K562 (cell line): ENCODE results near the gene PIK3CD. TPM values are rescaled to one million over a fixed set of nuclear protein-coding genes. Genes with fewer than 3 reads are reported as not detected.
A peak's percentile ranks its signal among the peaks of the same experiment; 100 is the strongest.

Source experiments
- BRF1 ChIP-seq: IDR thresholded peaks from 3 replicates; pipeline ENCODE4 v1.6.1; 2011; ENCODE audit warnings: borderline replicate concordance, mild to moderate bottlenecking; ENCODE audit not compliant: insufficient read length; ENCODE audit errors: extremely low read depth
- CBFA2T2 ChIP-seq: fragments of 450-650 bp; conservative IDR thresholded peaks from 2 replicates; pipeline ENCODE4 v1.6.1; 2017; ENCODE audit warnings: mild to moderate bottlenecking
- CCNT2 ChIP-seq: IDR thresholded peaks from 2 replicates; pipeline ENCODE4 v1.6.1; 2011; ENCODE audit warnings: borderline replicate concordance, low read depth, mild to moderate bottlenecking, moderate library complexity, mixed read lengths, low read length; ENCODE audit not compliant: insufficient read length; ENCODE audit errors: extremely low read depth
- CHD4 ChIP-seq: fragments of 200-600 bp; sonication (generic); IDR thresholded peaks from 3 replicates; pipeline ENCODE4 v1.6.1; 2012; ENCODE audit warnings: low read depth, mild to moderate bottlenecking, mixed read lengths, low read length, inconsistent platforms; ENCODE audit not compliant: insufficient read depth, insufficient replicate concordance, poor library complexity, severe bottlenecking
- FIP1L1 ChIP-seq: fragments of 200-400 bp; formaldehyde crosslinking; IDR thresholded peaks from 2 replicates; pipeline ENCODE4 v1.6.1; 2018; ENCODE audit warnings: mild to moderate bottlenecking, low read depth, low read length; ENCODE audit not compliant: poor library complexity, severe bottlenecking
- GTF2E2 ChIP-seq: fragments of 200-800 bp; sonication (Bioruptor generic); IDR thresholded peaks from 2 replicates; pipeline ENCODE4 v1.6.1; 2016; ENCODE audit warnings: missing genetic modification characterization, missing compliant biosample characterization
- HDAC1 ChIP-seq, 2 experiments: fragments of 450-650 bp; IDR thresholded peaks; 2 replicates each; pipeline ENCODE4 v1.6.1; 2016 to 2017; ENCODE audit warnings: inconsistent platforms in 1 of 2, mild to moderate bottlenecking in 1 of 2, moderate library complexity in 1 of 2
- HDAC2 ChIP-seq: fragments of 450-650 bp; IDR thresholded peaks from 2 replicates; pipeline ENCODE4 v1.6.1; 2016; ENCODE audit warnings: mild to moderate bottlenecking
- KDM1A ChIP-seq, 2 experiments: fragments of 450-650 bp; IDR thresholded peaks; 2 replicates each; pipeline ENCODE4 v1.6.1; 2016; ENCODE audit warnings: mild to moderate bottlenecking in 2 of 2
- KLF13 ChIP-seq: fragments of 450-650 bp; IDR thresholded peaks from 2 replicates; pipeline ENCODE4 v1.6.1; 2016; ENCODE audit warnings: missing genetic modification characterization, low read depth, mild to moderate bottlenecking, missing compliant biosample characterization, moderate library complexity, borderline replicate concordance
- MAFK ChIP-seq: IDR thresholded peaks from 2 replicates; pipeline ENCODE4 v1.6.1; 2011; ENCODE audit warnings: low read length, improper control_type of control experiment
- NR2F6 ChIP-seq: fragments of 450-650 bp; formaldehyde crosslinking; IDR thresholded peaks from 2 replicates; pipeline ENCODE4 v1.4.0; 2020; ENCODE audit warnings: mild to moderate bottlenecking
- RBBP5 ChIP-seq: fragments of 200-600 bp; sonication (generic); IDR thresholded peaks from 2 replicates; pipeline ENCODE4 v1.6.1; 2012; ENCODE audit warnings: borderline replicate concordance, mild to moderate bottlenecking, low read length, control low read depth, inconsistent platforms; ENCODE audit not compliant: insufficient read depth, poor library complexity, severe bottlenecking
- RBM22 ChIP-seq: fragments of 200-400 bp; formaldehyde crosslinking; IDR thresholded peaks from 2 replicates; pipeline ENCODE4 v1.6.1; 2018; ENCODE audit warnings: low read length, low read depth; ENCODE audit not compliant: poor library complexity, severe bottlenecking
- RHOXF2B ChIP-seq: fragments of 250-450 bp; sonication (Bioruptor Pico); conservative IDR thresholded peaks from 2 replicates; pipeline ENCODE4 v1.5.1; 2021
- SMAD2 ChIP-seq: fragments of 150-350 bp; IDR thresholded peaks from 2 replicates; pipeline ENCODE4 v1.6.1; 2014; ENCODE audit warnings: low read depth, mild to moderate bottlenecking, low read length
- SRSF9 ChIP-seq: fragments of 200-400 bp; formaldehyde crosslinking; IDR thresholded peaks from 2 replicates; pipeline ENCODE4 v1.6.1; 2017; ENCODE audit warnings: low read depth, low read length, borderline replicate concordance
- ZNF24 ChIP-seq: fragments of 450-650 bp; IDR thresholded peaks from 2 replicates; pipeline ENCODE4 v1.6.1; 2016
- ZNF347 ChIP-seq: fragments of 450-650 bp; formaldehyde crosslinking; IDR thresholded peaks from 2 replicates; pipeline ENCODE4 v1.4.0; 2020; ENCODE audit warnings: low read depth, mild to moderate bottlenecking, moderate library complexity
- polyA plus RNA-seq, 8 experiments: library from polyadenylated mRNA; depleted of rRNA in 4 of 8; stranded (reverse) in 5 of 8; unstranded in 3 of 8; fragments of >200 nt; fragmentation: Nextera tagmentation in 2 of 8; fragmentation: Illumina TruSeq in 1 of 8; extraction: Ambion mirVana in 2 of 8; extraction: Trizol in 1 of 8; gene quantifications; 2 replicates each; pipeline versions ENCODE4 v1.2.1 to v1.2.3, GENCODE V29; 2011 to 2014; ENCODE audit warnings: inconsistent platforms in 1 of 8, missing spikeins in 1 of 8
- total RNA-seq, 7 experiments: library from RNA; depleted of rRNA in 6 of 7; stranded (reverse); fragments of >200 nt in 6 of 7; fragmentation: Illumina TruSeq in 2 of 7; extraction: Trizol in 2 of 7; gene quantifications; 2 replicates each; pipeline versions ENCODE4 v1.2.1 to v1.2.3, GENCODE V29; 2011 to 2021; ENCODE audit warnings: low replicate concordance in 1 of 7
- TF ChIP-seq, protein P1 (sequence below): IDR thresholded peaks from 2 replicates; pipeline ENCODE4 v1.6.1; 2011; ENCODE audit warnings: borderline replicate concordance, low read depth, mild to moderate bottlenecking, moderate library complexity, low read length; ENCODE audit not compliant: insufficient read depth, poor library complexity, severe bottlenecking
- TF ChIP-seq, protein P2 (sequence below): fragments of 250-450 bp; sonication (Bioruptor Pico); IDR thresholded peaks from 2 replicates; pipeline ENCODE4 v1.4.0; 2020; ENCODE audit warnings: mild to moderate bottlenecking
- TF ChIP-seq, protein P3 (sequence below), 2 experiments: IDR thresholded peaks in 1 of 2; conservative IDR thresholded peaks in 1 of 2; 2 replicates each; pipeline ENCODE4 v1.6.1; 2016; ENCODE audit warnings: low read depth in 2 of 2, mild to moderate bottlenecking in 1 of 2, missing compliant biosample characterization in 1 of 2, missing genetic modification characterization in 1 of 2, moderate library complexity in 1 of 2

PIK3CD gene
- total and polyA plus RNA-seq, 9 of the 15 experiments (the other 6 are each of a cell fraction or from before 2014, with no cell fraction given): 1.8 to 20.8 (median 7.2) TPM

DNA sequence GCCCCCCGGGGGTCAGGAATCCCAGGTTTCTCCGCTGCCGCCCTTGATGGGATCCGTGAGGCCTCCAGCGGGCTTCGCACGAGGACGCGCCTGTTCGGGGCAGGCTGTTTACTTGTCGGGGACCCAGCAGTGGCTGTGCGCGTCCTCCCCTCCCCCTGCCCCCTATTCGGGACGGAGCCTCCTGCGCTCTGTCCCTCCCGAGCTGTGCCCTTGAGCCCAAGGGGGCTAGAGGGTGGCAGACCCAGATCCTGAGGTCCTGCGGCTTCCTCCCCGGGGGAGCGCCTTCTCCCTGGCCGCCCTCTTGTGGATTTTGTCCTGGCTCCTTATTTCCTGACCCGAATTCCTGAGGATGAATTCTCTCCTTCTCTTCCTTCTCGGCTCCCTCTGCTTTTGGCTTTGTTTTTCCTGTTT lies 38.4 kb downstream of the PIK3CD start (continued):
- TF ChIP-seq FIP1L1: no peak
- no peak for TF ChIP-seq KDM1A (IDR thresholded peaks at IDR 0.05)
- peak; percentile 33 for TF ChIP-seq RBBP5
- TF ChIP-seq, protein P1, sequence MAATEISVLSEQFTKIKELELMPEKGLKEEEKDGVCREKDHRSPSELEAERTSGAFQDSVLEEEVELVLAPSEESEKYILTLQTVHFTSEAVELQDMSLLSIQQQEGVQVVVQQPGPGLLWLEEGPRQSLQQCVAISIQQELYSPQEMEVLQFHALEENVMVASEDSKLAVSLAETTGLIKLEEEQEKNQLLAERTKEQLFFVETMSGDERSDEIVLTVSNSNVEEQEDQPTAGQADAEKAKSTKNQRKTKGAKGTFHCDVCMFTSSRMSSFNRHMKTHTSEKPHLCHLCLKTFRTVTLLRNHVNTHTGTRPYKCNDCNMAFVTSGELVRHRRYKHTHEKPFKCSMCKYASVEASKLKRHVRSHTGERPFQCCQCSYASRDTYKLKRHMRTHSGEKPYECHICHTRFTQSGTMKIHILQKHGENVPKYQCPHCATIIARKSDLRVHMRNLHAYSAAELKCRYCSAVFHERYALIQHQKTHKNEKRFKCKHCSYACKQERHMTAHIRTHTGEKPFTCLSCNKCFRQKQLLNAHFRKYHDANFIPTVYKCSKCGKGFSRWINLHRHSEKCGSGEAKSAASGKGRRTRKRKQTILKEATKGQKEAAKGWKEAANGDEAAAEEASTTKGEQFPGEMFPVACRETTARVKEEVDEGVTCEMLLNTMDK: peak; percentile 45
- TF ChIP-seq CBFA2T2: no peak
- TF ChIP-seq HDAC2: peak; percentile 30; the same call in 1 of the 2 replicates
- TF ChIP-seq CHD4: no peak
- no peak for TF ChIP-seq RBM22
- TF ChIP-seq ZNF347 (CRISPR knock-in tag): no peak
- no peak for TF ChIP-seq GTF2E2 (tag)
- TF ChIP-seq RHOXF2B (CRISPR knock-in tag): no peak
- TF ChIP-seq ZNF24: no peak
- TF ChIP-seq KLF13: no peak
- no peak for TF ChIP-seq NR2F6 (CRISPR knock-in tag)
- no peak for TF ChIP-seq SRSF9
- TF ChIP-seq CCNT2: no peak
- TF ChIP-seq, protein P2, sequence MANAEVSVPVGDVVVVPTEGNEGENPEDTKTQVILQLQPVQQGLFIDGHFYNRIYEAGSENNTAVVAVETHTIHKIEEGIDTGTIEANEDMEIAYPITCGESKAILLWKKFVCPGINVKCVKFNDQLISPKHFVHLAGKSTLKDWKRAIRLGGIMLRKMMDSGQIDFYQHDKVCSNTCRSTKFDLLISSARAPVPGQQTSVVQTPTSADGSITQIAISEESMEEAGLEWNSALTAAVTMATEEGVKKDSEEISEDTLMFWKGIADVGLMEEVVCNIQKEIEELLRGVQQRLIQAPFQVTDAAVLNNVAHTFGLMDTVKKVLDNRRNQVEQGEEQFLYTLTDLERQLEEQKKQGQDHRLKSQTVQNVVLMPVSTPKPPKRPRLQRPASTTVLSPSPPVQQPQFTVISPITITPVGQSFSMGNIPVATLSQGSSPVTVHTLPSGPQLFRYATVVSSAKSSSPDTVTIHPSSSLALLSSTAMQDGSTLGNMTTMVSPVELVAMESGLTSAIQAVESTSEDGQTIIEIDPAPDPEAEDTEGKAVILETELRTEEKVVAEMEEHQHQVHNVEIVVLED (CRISPR knock-in tag): no peak
- TF ChIP-seq, protein P3, sequence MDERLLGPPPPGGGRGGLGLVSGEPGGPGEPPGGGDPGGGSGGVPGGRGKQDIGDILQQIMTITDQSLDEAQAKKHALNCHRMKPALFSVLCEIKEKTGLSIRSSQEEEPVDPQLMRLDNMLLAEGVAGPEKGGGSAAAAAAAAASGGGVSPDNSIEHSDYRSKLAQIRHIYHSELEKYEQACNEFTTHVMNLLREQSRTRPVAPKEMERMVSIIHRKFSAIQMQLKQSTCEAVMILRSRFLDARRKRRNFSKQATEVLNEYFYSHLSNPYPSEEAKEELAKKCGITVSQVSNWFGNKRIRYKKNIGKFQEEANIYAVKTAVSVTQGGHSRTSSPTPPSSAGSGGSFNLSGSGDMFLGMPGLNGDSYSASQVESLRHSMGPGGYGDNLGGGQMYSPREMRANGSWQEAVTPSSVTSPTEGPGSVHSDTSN (CRISPR knock-in tag; IDR thresholded peaks at IDR 0.05; ENCODE audit: low read depth): no peak
- TF ChIP-seq, protein P3 (tag; conservative IDR thresholded peaks at IDR 0.05; ENCODE audit: low read depth): no peak
- peak in 1 of 2 experiments; percentile 28; a peak in 1 of 4 replicates for TF ChIP-seq HDAC1 (IDR thresholded peaks at IDR 0.05)
- no peak for TF ChIP-seq BRF1
- TF ChIP-seq MAFK: no peak
- TF ChIP-seq SMAD2: no peak
